Stimulated activated CD4-positive, alpha-beta T cell treated with anti-CD3 and anti-CD28 coated beads, Interleukin-2, amount 100 ng/mL, for 48 hours (primary cell): ENCODE data around the gene VASH2.
A peak's percentile ranks its signal among the peaks of the same experiment; 100 is the strongest.
"Not testable (repeated sequence)": the region's sequence is repeated elsewhere in the genome, so short reads cannot be mapped to it uniquely, and the experiment has no call there.

Experiments used
- DNase-seq, 2 donors: peaks; one replicate each; pipeline ENCODE4 v3.0.0-alpha.2; 2020

VASH2 gene

DNA sequence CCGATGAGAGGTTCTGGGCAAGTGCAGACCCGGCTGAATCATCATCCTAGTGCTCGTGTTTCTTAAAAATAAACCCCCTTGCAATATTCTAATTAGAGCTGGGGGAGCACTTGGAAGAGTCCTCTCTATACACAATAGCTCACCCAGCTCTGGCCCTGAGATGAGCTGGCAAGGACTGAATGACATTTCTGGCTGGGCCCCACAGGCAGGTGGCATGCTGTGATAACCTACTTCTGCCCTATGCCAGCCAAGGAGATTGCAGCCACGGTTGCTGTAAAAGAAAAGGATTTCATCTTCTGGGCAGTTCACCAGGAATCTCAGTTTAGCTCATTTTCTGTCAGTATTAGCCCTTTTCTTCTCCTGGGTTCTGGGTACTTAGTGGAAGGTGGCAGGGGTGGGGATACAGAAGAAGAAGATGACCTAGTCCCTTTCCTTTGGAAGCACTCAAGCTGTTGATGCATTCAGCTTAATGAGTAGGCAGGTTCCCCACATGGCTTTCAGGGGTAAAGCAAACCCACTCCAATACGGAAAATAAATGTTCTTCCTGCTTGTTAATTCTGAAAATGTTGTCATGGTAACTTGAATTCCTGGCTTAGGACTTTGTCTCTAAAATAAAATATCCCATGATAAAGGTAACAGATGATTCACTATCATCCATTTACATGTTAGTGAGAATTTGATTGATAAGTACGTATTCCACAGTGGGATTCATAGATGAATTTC is 32.2 kb downstream of the VASH2 start:
- no peak for DNase-seq

DNA sequence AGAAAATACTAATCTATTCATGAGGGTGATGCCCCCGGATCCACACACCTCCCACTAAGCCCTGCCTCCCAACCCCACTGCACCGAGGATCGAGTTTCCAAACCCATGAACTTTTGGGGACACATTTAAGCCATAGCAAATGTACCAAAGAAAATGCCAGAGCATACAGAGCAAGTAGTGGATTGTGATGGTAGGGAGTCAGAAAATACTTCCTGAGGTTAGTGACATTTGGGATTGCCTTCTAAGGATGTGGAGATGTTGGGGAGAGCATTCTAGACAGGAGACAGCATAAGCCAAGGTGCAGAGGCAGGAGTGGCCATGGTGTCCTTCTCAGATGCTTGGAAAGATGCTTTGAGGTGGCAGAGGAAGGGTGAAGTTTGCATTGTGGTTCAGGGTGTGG is 33.1 kb downstream of the VASH2 start:
- no peak for DNase-seq

DNA sequence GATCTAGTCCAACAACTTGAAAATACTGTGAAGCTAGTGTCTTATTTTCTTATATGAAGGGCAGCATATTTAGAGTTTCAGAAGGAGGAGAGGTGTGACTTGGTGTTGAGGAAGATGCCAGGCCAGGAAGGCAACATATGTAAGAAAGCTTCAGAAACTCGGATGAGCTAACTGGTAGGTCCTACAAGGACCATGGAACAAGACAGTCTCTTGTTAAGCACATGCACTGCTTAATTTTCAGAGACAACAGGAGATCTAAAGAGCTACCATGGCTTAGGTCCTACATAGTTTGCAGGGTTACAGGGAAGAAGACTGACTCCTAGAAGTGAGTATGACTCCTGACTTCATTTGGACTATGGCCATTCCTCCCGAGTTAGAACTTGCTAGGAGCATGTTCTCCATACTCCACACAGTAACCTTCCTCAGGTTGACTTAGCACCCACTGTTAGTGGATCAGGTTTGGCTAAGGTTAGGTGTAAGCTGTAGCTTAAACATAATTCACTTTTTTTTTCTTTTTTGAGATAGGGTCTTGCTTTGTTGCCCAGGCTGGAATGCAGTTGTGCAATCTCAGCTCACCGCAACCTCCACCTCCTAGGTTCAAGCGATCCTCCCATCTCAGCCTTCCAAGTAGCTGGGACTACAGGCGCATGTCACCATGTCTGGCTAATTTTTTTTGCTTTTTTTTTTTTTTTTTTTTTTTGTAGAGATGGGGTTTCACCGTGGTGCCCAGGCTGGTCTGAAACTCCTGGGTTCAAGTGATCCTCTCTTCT is 34.4 kb downstream of the VASH2 start:
- no peak for DNase-seq

DNA sequence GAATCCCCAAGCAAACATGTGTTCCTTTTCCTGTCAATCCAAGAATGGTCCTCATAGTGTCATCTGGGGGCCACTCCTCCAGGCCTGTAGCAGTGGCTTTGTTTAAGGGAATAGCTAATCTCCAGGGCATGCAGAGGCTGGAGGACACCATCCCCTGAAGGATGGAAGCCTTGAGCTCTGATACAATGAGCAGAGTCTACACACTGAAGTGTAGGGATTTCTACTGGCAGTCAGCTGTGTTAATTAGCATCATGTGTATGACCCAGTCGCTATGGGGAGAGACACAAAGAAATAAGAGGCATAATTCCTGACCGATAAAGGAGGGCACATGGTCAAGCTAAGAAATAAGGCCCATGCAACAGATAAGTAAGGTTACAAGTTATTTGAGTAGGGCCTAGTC is 36.2 kb downstream of the VASH2 start:
- no peak for DNase-seq

DNA sequence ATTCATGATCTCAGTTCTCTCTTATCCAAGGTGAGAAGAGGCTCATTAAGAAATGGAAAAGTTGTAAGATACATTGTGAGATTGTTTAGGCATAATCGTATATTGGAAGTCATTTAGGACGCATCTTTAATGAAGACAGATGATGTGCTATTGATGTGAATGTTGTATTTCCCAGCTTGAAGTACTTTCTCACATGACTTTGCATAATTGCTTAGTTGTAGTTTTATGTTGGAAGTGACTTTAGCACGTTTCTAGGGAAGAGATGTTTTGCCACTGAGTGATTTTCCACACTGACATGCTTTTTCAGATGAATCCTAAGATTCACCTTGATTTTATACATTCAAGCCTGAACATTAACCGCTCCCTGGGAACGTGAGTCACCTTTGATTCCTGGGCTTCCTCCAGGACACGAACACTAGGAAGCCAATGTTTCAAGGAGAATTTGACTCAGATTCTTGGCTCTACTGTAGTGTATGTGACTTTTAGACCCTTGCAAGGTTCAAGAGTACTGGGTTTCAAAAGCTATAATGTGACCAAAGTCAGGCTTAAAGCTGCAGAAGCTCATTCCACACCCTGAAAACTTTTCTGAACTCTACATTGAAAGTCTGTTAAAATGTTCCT is 37.5 kb downstream of the VASH2 start:
- DNase-seq = no peak

DNA sequence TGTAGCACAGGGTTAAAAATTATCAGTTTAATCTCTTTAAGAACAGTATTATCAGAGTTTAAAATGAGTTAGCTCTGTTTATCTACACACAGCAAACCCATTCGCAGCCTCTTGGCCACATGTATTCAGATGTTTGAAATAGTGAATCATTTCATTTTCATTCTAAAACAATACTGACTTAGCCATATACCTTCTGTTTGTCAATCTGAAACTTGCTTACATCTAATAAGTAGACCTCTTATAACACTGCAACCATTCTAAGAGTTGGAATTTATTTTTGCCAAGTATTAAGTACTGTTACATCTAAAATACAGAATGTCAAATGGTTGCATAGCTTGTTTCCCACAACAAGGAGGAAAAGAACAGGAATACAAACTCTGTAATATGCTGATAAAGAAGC is 39.9 kb downstream of the VASH2 start:
- DNase-seq = no peak

DNA sequence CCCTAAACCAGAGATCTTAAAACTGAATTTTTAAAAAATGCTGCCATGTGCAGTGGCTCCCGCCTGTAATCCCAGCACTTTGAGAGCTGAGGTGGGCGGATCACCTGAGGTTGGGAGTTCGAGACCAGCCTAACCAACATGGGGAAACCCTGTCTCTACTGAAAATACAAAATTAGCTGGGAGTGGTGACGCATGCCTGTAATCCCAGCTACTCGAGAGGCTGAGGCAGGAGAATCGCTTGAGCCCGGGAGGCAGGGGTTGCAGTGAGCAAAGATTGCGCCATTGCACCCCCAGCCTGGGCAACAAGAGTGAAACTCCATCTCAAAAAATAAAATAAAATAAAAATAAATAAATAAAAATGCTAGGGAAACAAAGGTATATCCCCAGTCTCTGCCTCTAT is 43.6 kb downstream of the VASH2 start:
- DNase-seq = not testable (repeated sequence)

DNA sequence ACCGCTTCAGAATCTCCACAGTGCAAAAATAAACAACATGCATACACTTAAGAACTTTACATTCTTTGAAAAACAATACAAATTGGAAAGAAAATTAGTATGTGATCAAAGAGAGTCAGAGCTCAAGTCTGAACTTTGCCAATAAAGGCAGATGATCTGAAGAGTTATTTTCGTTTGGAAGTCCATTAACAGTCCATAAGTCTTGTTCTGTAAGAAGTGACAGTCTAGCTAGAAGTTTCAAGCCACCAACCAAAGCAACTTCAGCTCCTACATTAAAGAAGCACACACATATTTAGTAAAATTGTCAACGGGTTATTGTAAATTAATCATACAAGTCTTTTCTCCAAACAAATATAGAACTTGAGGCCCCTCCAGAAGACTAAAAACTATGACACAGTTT is 44.6 kb downstream of the VASH2 start:
- DNase-seq = no peak

DNA sequence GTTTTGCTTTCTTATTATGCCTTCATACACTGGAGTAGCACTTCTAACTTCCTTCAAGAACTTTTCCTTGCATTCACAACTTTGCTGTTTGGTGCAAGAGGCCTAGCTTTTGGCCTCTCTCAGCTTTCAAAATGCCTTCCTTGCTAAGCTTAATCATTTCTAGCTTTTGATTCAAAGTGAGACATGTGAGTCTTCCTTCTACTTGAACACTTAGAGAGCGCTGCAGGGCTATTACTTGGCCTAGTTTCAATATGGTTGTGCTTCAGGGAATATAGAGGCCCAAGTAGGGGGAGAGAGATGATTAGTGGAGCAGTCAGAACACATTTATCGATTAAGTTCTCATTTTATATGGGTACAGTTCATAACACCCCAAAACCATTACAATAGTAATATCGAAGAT is 52.9 kb downstream of the VASH2 start:
- no peak for DNase-seq

DNA sequence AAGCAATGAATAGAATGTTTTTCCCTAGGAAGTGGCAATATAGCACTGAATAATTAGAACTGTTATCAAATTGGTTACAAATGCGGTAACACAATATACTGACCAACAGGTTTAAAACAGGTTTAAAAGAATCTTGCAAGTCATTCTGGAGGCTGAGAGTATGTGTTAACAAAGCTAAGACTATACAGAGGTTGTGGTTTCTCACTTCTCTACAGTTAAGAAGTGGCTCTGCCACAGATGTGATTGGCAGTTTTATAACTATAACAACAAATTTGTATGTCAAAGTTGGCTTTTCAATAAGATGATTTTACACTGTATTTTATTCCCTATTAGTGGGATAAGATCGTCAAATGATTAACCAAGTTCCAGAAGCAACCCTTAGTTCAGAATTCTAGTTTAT is 58.2 kb downstream of the VASH2 start:
- DNase-seq = no peak

DNA sequence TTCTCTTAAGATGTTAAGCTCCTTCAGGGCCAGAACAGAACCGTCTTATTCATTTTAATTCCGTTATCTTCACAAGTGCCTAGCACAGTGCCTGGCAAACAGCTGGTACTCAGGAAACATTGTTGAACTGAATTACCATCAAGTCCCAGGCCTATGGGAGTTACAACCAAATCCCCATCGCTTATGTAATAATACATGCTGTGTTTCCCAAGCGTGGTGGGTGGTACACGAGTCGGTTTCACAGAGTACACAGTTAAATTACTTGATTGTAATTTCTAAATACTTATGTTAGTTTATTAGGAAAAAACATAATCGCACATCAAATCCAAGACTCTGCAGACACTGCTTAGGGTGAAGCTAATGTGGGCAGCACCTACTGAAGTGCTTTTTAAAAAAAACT is 64.3 kb downstream of the VASH2 start:
- no peak for DNase-seq

DNA sequence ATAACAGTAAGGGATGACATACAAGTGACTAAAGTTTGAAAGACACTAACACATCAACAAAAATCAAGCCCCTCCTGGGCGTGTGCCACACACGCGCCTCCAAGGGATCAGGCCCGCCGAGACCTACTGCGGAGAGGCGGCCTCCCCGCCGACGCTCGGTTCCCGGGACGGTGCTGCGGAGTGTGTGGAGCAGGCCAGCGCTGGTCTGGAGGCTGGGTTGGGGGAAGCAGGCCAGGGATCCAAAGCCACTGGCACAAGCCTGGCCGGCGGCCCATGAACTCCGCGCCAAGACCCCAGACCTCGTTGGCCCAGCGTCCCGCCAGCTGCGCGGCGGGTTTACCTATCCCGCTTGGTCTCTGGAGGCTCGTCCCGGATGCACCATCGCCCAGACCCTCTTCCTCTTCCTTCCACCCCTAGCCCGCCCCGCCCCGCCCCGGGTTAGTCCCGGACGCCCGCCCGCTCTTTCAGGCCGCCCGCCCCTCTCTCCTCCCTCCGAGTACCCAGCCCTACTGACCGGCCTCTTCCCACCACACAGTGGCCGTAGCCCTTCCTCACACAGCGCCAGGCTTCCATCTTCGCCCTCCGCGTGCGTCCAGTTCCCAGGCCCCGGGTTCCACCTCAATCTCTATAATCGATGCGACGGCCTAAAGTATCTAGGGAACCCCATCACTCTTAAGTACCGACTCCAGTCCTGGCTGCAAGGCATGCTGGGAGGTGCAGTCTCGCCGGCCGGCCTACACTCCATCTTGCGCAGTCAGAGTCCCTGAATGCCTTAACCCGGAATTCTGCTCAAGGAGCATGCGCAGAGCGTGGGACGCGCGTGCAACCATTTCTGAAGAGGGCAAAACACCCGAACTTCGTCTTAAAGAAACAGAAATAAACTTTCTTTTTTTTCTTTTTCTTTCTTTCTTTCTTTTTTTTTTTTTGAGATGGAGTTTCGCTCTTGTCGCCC is 65.0 kb downstream of the VASH2 start, which contains the start of gene ANGEL2:
Gene ANGEL2, minus strand, starts transcription at position 769 of the 952 bp plus-strand sequence. Its CDS starts 196 bp downstream, at position 573.
- peak; percentile 84 to 91 for DNase-seq

DNA sequence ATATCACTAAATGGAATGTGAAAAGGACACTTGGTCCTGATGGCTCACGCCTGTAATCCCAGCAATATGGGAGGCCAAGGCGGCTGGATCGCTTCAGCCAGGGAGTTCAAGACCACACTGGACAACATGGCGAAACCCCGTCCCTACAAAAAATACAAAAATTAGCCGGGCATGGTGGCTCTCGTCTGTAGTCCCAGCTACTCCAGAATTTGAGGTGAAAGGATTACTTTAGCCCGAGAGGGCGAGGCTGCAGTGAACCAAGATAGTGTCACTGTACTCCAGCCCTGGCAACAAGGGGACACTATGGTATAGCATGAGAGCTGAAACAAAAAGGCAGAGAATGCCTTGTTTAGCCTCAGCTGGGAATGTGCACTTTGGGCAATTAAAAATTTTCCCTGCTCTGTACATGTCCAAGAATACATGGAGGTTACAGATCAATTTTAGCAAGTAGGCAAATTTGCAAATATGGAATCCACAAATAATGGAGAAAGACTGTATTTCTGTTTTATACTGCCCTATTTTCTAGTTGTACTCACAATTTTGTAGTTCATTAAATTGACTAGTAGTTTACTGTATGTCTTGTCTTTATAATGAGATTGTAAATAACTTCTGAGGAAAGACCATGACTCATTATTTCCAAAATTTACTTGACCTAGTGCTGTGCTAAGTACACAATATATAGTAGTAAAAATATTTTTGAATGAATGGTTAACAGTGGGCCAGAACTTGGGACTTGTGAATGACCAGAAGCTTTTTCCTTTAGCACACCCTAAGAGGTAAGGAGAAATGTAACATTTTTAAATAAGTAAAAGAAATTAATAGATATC is 67.3 kb downstream of the VASH2 start:
- DNase-seq = no peak

DNA sequence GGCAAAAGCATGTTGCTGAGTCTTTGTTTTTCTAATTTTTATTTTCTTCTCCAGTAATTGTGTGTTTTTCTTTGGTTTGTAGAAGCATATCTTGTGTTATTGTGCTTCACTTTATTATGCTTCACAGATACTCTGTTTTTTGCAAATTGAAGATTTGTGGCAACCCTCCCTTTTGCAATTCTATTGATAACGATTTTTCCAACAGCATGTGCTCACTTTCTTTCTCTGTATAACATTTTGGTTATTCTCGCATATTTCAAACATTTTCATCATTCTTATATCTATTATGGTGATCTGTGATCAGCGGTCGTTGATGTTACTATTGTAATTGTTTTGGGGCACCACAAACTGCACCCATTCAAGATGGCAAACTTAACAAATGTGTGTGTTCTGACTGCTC is 69.1 kb downstream of the VASH2 start:
- DNase-seq = no peak

DNA sequence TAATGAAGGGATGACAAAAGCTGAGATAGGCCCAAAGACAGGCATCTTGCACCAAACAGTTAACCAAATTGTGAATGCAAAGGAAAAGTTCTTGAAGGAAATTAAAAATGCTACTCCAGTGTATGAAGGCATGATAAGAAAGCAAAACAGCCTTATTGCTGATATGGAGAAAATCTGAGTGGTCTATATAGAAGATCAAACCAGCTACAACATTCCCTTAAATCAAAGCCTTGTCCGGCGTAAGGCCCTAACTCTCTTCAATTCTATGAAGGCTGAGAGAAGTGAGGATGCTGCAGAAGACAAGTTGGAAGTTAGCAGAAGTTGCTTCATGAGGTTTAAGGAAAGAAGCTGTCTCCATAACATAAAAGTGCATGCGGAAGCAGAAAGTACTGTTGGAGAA is 69.7 kb downstream of the VASH2 start:
- no peak for DNase-seq

DNA sequence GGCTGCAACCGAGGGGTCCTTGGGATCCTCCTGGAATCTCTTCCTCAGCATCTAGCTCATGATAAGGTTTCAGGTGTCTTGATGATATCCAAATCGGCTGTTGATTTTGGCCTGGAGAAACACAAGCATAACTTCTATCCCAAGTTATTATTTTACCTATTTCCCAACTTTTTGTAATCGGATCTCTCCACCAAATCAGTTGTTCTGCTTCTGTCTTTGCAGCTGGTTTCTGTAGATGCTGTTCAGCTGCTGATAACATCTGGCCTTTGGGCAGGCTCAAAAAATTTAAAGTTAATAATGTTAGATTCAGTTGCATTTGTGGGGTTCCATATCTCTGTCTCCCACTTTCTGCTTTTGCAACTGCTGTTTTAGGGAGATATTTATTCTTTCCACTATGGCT is 76.7 kb downstream of the VASH2 start:
- not testable (repeated sequence) for DNase-seq

DNA sequence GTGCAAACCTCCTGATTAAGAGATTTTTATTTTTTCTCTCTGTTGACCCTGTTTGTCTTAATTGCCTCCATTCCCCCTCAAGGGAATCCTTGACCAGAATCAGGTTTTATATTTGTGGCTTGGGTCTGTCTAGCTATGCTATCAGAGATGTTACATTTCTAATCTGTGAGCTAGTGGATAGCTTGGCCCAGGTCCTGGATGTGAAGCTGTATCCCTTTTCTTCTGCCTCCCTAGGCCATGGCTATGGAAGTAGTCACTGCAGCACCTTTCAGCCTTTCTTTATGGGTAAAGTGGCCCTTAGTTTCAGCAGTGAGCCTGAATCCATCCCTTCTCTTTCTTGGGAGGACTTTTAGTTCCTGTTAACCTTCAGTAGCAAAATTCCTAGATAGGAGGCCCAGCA is 82.3 kb downstream of the VASH2 start:
- no peak for DNase-seq

DNA sequence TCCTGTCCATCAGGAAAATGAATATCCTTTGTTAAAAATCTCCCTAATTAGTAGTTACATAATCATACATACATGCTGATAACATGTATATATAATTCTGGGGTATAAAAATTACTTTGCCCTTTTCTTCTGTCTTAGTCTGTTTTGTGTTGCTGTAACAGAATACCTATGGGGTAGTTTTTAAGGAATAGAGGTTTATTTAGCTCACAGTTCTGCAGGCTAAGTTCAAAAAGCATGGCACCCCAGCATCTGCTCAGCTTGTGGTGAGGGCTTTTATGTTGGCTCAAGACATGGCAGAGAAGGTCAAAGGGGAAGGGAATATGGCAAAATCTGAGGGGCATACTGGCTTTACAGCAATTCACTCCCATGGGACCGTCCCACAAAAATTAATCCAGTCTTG is 84.4 kb downstream of the VASH2 start:
- DNase-seq = no peak

DNA sequence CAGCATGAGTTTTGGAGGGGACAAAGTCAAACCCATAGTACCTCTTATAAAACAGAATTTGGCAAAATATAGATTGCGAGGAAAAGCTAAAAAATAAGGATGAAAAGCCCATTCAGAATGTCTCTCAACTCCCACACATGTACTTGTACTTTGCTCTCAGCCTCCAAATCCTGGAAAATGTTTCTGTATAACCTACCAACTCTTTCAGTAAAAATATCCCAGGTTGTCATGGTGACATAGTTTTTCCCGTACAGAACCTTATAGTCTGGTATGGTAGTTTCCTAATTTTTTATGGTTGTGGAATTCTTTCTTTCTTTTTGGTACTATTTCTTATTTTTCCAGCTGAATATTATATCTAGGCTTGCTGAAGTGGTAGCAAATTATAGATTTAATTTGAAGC is 85.2 kb downstream of the VASH2 start:
- DNase-seq = no peak
